Measurements from ENCODE around the gene SEM1.
"Not testable (repeated sequence)": the region's sequence is repeated elsewhere in the genome, so short reads cannot be mapped to it uniquely, and the experiment has no call there.

SEM1 gene

GRCh38 chr7:96709381-96710228 lies at the start of gene SEM1:
Gene SEM1 (minus strand): TSS chr7:96709846. CDS start chr7:96709763, 83 bp downstream.
- DNase-seq (ENCODE audit: low read depth): peak; percentile 35

GRCh38 chr7:96757880-96758279 lies 48.2 kb upstream of the SEM1 start:
- DNase-seq (ENCODE audit: low read depth): not testable (repeated sequence)

- DNase-seq (ENCODE audit: low read depth): no peak
These were observed 37.8 kb upstream of the SEM1 start for GRCh38 chr7:96747418-96747940.

GRCh38 chr7:96740130-96740529 lies 30.5 kb upstream of the SEM1 start:
- no peak for DNase-seq (ENCODE audit: low read depth)

- DNase-seq (ENCODE audit: low read depth): no peak
These were observed 30.0 kb upstream of the SEM1 start for GRCh38 chr7:96739609-96740008.

GRCh38 chr7:96739167-96739566 lies 29.5 kb upstream of the SEM1 start:
- DNase-seq (ENCODE audit: low read depth): no peak

- no peak for DNase-seq (ENCODE audit: low read depth)
These were observed 29.1 kb upstream of the SEM1 start for GRCh38 chr7:96738705-96739104.

- no peak for DNase-seq (ENCODE audit: low read depth)
These were observed 28.0 kb upstream of the SEM1 start for GRCh38 chr7:96737545-96738050.

GRCh38 chr7:96734343-96734742 lies 24.7 kb upstream of the SEM1 start:
- DNase-seq (ENCODE audit: low read depth): no peak

- DNase-seq (ENCODE audit: low read depth): no peak
These were observed 20.2 kb upstream of the SEM1 start for GRCh38 chr7:96729820-96730219.

- DNase-seq (ENCODE audit: low read depth): no peak
These were observed 18.5 kb upstream of the SEM1 start for GRCh38 chr7:96728139-96728538.

- no peak for DNase-seq (ENCODE audit: low read depth)
These were observed 18.0 kb upstream of the SEM1 start for GRCh38 chr7:96727534-96728088.

- DNase-seq (ENCODE audit: low read depth): no peak
These were observed 14.0 kb upstream of the SEM1 start for GRCh38 chr7:96723622-96724021.

- DNase-seq (ENCODE audit: low read depth): not testable (repeated sequence)
These were observed 13.3 kb upstream of the SEM1 start for GRCh38 chr7:96722928-96723327.

GRCh38 chr7:96720843-96721242 lies 11.2 kb upstream of the SEM1 start:
- DNase-seq (ENCODE audit: low read depth): no peak

- no peak for DNase-seq (ENCODE audit: low read depth)
These were observed 9.5 kb upstream of the SEM1 start for GRCh38 chr7:96719164-96719563.

- DNase-seq (ENCODE audit: low read depth): no peak
These were observed 8.7 kb upstream of the SEM1 start for GRCh38 chr7:96718107-96719003.

- DNase-seq (ENCODE audit: low read depth): no peak
These were observed 3.4 kb upstream of the SEM1 start for GRCh38 chr7:96713037-96713436.

- DNase-seq (ENCODE audit: low read depth): no peak
These were observed 898 bp upstream of the SEM1 start for GRCh38 chr7:96710544-96710943.

- DNase-seq (ENCODE audit: low read depth): no peak
These were observed 774 bp downstream of the SEM1 start for GRCh38 chr7:96708872-96709271.

GRCh38 chr7:96707901-96708774 lies 1.5 kb downstream of the SEM1 start:
- no peak for DNase-seq (ENCODE audit: low read depth)

Data from activated gamma-delta T cell treated with anti-CD3 and anti-CD28 coated beads, Interleukin-2, amount 50 U/mL, for 16 hours (primary cell).